HG03060 (cell line): ENCODE data around the gene PRDX3.

Source experiments
- ATAC-seq: cut with Tn5 transposase; IDR thresholded peaks from one replicate; pipeline ENCODE4 v1.9.1; 2021; ENCODE audit warnings: low read depth, moderate number of reproducible peaks; ENCODE audit not compliant: unreplicated experiment

Gene PRDX3

GRCh38 chr10:119131512-119132240 lies 46.9 kb downstream of the PRDX3 start:
- no peak for ATAC-seq

GRCh38 chr10:119129721-119130120 lies 48.9 kb downstream of the PRDX3 start:
- ATAC-seq: no peak

- ATAC-seq: no peak
These were observed 52.7 kb downstream of the PRDX3 start for GRCh38 chr10:119125942-119126341.

DNA sequence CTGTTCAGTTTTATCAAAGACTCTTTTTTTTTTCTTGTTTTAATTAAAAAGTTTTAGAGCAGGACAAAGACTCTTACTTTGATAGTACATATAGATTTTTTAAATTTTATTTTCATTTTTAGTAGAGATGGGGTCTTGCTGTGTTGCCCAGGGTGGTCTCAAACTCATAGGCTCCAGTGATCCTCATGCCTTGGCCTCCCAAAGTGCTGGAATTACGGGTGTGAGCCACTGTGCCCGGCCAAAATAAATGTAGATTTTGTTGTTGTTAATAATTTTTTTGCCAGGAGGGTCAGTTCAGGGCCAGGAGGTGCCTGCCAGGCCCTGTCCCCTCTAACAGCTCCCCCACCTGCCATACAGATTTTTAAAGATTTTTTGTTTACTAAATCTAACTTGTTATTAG lies 57.7 kb downstream of the PRDX3 start:
- ATAC-seq: no peak

DNA sequence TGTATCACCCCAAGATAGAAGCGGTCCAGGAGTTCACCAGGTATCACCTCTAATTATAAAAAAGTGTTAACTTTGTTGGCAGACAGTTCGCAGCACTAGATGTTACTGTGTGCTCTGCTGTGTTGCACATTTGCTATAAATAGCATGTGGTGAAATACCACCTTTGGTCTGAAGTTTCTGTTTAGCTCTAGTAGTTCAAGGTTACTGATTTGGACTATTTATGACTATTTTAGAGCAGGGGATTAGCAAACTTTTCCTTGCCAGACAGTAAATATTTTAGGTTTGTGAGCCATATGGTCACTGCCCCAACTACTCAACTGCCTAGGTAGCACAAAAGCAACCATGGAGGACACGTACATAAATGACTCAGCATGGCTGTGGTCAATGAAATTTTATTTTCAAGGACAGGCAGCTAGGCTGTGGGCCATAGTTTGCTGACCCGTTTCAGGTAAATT lies 58.2 kb downstream of the PRDX3 start:
- peak; percentile 89 for ATAC-seq

DNA sequence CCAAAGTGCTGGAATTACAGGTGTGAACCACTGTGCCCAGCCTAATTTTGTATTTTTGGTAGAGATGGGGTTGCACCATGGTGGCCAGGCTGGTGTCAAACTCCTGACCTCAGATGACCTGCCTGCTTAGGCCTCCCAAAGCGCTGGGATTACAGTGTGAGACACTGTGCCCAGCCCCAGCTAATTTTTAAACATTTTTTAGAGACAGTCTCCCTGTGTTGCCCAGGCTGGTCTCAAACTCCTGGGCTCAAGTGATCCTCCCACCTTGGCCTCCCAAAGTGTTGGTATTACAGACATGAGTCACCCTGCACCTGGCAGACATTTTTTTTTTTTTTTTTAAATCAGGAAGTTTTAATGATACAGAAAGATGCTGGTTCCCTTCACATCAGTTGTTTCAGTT lies 59.2 kb downstream of the PRDX3 start:
- ATAC-seq: no peak

GRCh38 chr10:119118231-119118630 lies 60.4 kb downstream of the PRDX3 start:
- ATAC-seq: no peak
